H1 (cell line): ENCODE data around the gene EGFR. TPM values are rescaled to one million over a fixed set of nuclear protein-coding genes. Genes with fewer than 3 reads are reported as not detected.

Source experiments
- CTCF ChIA-PET: fragments of 300-600 bp; sonication (Branson Sonifier 250); formaldehyde crosslinking; loops from one replicate; lab custom pipeline; 2021; ENCODE audit not compliant: partially characterized antibody; lab: Charles Lee
- POLR2A ChIA-PET: fragments of 300-600 bp; sonication (Branson Sonifier 250); formaldehyde crosslinking; loops from one replicate; lab custom pipeline; 2021; ENCODE audit warnings: inconsistent platforms; ENCODE audit not compliant: partially characterized antibody; lab: Charles Lee
- DNase-seq, 2 experiments: peaks; one replicate each; pipeline versions ENCODE4 v3.0.0 to v3.0.0-alpha.2; 2010 to 2022; ENCODE audit warnings: low spot score in 2 of 2, low read depth in 1 of 2, mixed read lengths in 1 of 2
- FAIRE-seq: peaks from 2 replicates; lab custom pipeline; 2011; peaks lifted over from hg19 to GRCh38; lab: Jason Lieb, UNC
- H2AFZ ChIP-seq: 2 replicates; pipeline ENCODE4 v1.8.1; 2012; ENCODE audit warnings: low read length, inconsistent platforms
- H2AK5ac ChIP-seq: 2 replicates; pipeline ENCODE4 v1.6.1; 2013; ENCODE audit warnings: low read depth, low read length
- H2BK120ac ChIP-seq: replicated peaks from 2 replicates; pipeline ENCODE3; 2013; ENCODE audit warnings: low read depth, low read length, inconsistent platforms
- H2BK12ac ChIP-seq: 2 replicates; pipeline ENCODE4 v1.6.1; 2013; ENCODE audit warnings: low read depth, low read length
- H2BK15ac ChIP-seq: 2 replicates; pipeline ENCODE4 v1.6.1; 2013; ENCODE audit warnings: low read length
- H2BK20ac ChIP-seq: 2 replicates; pipeline ENCODE4 v1.6.1; 2013; ENCODE audit warnings: low read length
- H2BK5ac ChIP-seq: 2 replicates; pipeline ENCODE4 v1.6.1; 2013; ENCODE audit warnings: low read depth, low read length
- H3K14ac ChIP-seq: 2 replicates; pipeline ENCODE4 v1.6.1; 2013; ENCODE audit warnings: inconsistent platforms; ENCODE audit not compliant: insufficient read length
- H3K18ac ChIP-seq: 2 replicates; pipeline ENCODE4 v1.6.1; 2013; ENCODE audit warnings: low read length; ENCODE audit errors: extremely low read depth
- H3K23ac ChIP-seq: 2 replicates; pipeline ENCODE4 v1.6.1; 2013; ENCODE audit warnings: inconsistent platforms; ENCODE audit not compliant: insufficient read length
- H3K23me2 ChIP-seq: 2 replicates; pipeline ENCODE4 v1.6.1; 2013; ENCODE audit warnings: low read depth, low read length
- H3K27ac ChIP-seq: 2 replicates; pipeline ENCODE4 v1.6.1; 2011; ENCODE audit warnings: low read depth, low read length, inconsistent platforms
- H3K27me3 ChIP-seq, 4 experiments: replicated peaks in 1 of 4; 1 replicate in 1 of 4; 2 replicates in 3 of 4; pipeline versions ENCODE4 v1.6.1 to v1.8.1; 2011 to 2013; ENCODE audit warnings: low read length in 3 of 4, mild to moderate bottlenecking in 3 of 4, inconsistent platforms in 2 of 4, mixed read lengths in 2 of 4, moderate library complexity in 1 of 4; ENCODE audit not compliant: control insufficient read depth in 3 of 4, insufficient read depth in 3 of 4; ENCODE audit errors: extremely low read depth in 1 of 4
- H3K36me3 ChIP-seq, 4 experiments: 2 replicates each; pipeline versions ENCODE4 v1.6.1 to v1.8.1; 2011 to 2013; ENCODE audit warnings: mild to moderate bottlenecking in 4 of 4, low read length in 3 of 4, moderate library complexity in 2 of 4, control low read depth in 1 of 4, inconsistent platforms in 1 of 4; ENCODE audit not compliant: insufficient read depth in 4 of 4, control insufficient read depth in 2 of 4
- H3K4ac ChIP-seq: replicated peaks from 2 replicates; pipeline ENCODE3; 2013; ENCODE audit warnings: low read length, low read depth, mixed read lengths, inconsistent platforms; ENCODE audit not compliant: insufficient read length
- H3K4me1 ChIP-seq, 4 experiments: replicated peaks in 1 of 4; 1 replicate in 1 of 4; 2 replicates in 3 of 4; pipeline versions ENCODE4 v1.6.1 to v1.8.1; 2011 to 2013; ENCODE audit warnings: low read length in 3 of 4, inconsistent platforms in 2 of 4, mixed read lengths in 1 of 4; ENCODE audit not compliant: insufficient read depth in 4 of 4, control insufficient read depth in 3 of 4
- H3K4me2 ChIP-seq, 2 experiments: 2 replicates each; pipeline versions ENCODE4 v1.6.1 to v1.8.1; 2011 to 2013; ENCODE audit warnings: low read depth in 2 of 2, low read length in 2 of 2, control low read depth in 1 of 2, inconsistent platforms in 1 of 2, mild to moderate bottlenecking in 1 of 2; ENCODE audit not compliant: insufficient read depth in 1 of 2
- H3K4me3 ChIP-seq, 4 experiments: fragments of 200-600, 300-600 bp in 1 of 4; sonication (generic), shearing (Covaris generic), sonication (Bioruptor Twin) in 1 of 4; 2 replicates each; pipeline versions ENCODE4 v1.5.1 to v1.8.1; 2011 to 2016; ENCODE audit warnings: low read length in 4 of 4, low read depth in 3 of 4, control low read depth in 2 of 4, inconsistent platforms in 2 of 4, mild to moderate bottlenecking in 2 of 4, mixed read lengths in 1 of 4, moderate library complexity in 1 of 4; ENCODE audit not compliant: insufficient read depth in 2 of 4; ENCODE audit errors: extremely low read depth in 1 of 4
- H3K56ac ChIP-seq: replicated peaks from 2 replicates; pipeline ENCODE3; 2013; ENCODE audit warnings: low read depth, mild to moderate bottlenecking, mixed read lengths, low read length, inconsistent platforms; ENCODE audit not compliant: insufficient read length
- H3K79me1 ChIP-seq: 2 replicates; pipeline ENCODE4 v1.6.1; 2013; ENCODE audit warnings: low read depth, low read length, control low read depth
- H3K79me2 ChIP-seq, 2 experiments: 2 replicates each; pipeline versions ENCODE4 v1.6.1 to v1.8.1; 2012 to 2013; ENCODE audit warnings: low read length in 2 of 2, mild to moderate bottlenecking in 2 of 2, inconsistent platforms in 1 of 2; ENCODE audit not compliant: insufficient read depth in 2 of 2, control insufficient read depth in 1 of 2
- H3K9ac ChIP-seq, 4 experiments: replicated peaks in 1 of 4; 1 replicate in 1 of 4; 2 replicates in 3 of 4; pipeline versions ENCODE4 v1.6.1 to v1.8.1; 2011 to 2013; ENCODE audit warnings: low read depth in 3 of 4, low read length in 3 of 4, control low read depth in 2 of 4, mild to moderate bottlenecking in 2 of 4, moderate library complexity in 2 of 4, inconsistent platforms in 1 of 4; ENCODE audit errors: extremely low read depth in 1 of 4
- H3K9me3 ChIP-seq, 2 experiments: 2 replicates each; pipeline versions ENCODE4 v1.6.1 to v1.8.1; 2012 to 2013; ENCODE audit warnings: mild to moderate bottlenecking in 2 of 2, moderate library complexity in 2 of 2, control low read depth in 1 of 2, inconsistent platforms in 1 of 2, low read depth in 1 of 2, low read length in 1 of 2, mixed read lengths in 1 of 2; ENCODE audit not compliant: insufficient read depth in 2 of 2
- H4K20me1 ChIP-seq, 2 experiments: replicated peaks in 1 of 2; 2 replicates each; pipeline versions ENCODE3 to v1.8.1; 2011 to 2013; ENCODE audit warnings: inconsistent platforms in 2 of 2, low read length in 2 of 2, mild to moderate bottlenecking in 1 of 2; ENCODE audit not compliant: insufficient read depth in 2 of 2, control insufficient read depth in 1 of 2
- H4K5ac ChIP-seq: 2 replicates; pipeline ENCODE4 v1.6.1; 2013; ENCODE audit warnings: low read length, low read depth, mixed read lengths, inconsistent platforms; ENCODE audit not compliant: insufficient read length
- H4K8ac ChIP-seq: 2 replicates; pipeline ENCODE4 v1.8.0; 2013; ENCODE audit warnings: mild to moderate bottlenecking, moderate library complexity, low read length, inconsistent platforms; ENCODE audit not compliant: insufficient read depth; ENCODE audit errors: extremely low read depth
- H4K91ac ChIP-seq: replicated peaks from 2 replicates; pipeline ENCODE3; 2013; ENCODE audit warnings: low read length, mixed read lengths, inconsistent platforms; ENCODE audit not compliant: insufficient read length
- CHD2 ChIP-seq: IDR thresholded peaks from 2 replicates; pipeline ENCODE4 v1.6.1; 2012; ENCODE audit warnings: low read length, improper control_type of control experiment
- CTCF ChIP-seq, 3 experiments: IDR thresholded peaks; 1 replicate in 2 of 3; 2 replicates in 1 of 3; pipeline versions ENCODE4 v1.5.1 to v1.6.1; 2011; ENCODE audit warnings: low read length in 3 of 3, mild to moderate bottlenecking in 3 of 3, inconsistent platforms in 2 of 3, low read depth in 1 of 3, moderate library complexity in 1 of 3; ENCODE audit not compliant: insufficient read depth in 1 of 3; ENCODE audit errors: control extremely low read depth in 1 of 3
- EP300 ChIP-seq, 2 experiments: IDR thresholded peaks; 1 replicate in 1 of 2; 2 replicates in 1 of 2; pipeline ENCODE4 v1.6.1; 2011 to 2012; ENCODE audit warnings: low read depth in 2 of 2, low read length in 2 of 2, mild to moderate bottlenecking in 2 of 2, borderline replicate concordance in 1 of 2, inconsistent platforms in 1 of 2, moderate library complexity in 1 of 2
- JUND ChIP-seq: IDR thresholded peaks from 2 replicates; pipeline ENCODE4 v1.6.1; 2011; ENCODE audit warnings: mild to moderate bottlenecking, improper control_type of control experiment, low read length
- RAD21 ChIP-seq, 2 experiments: IDR thresholded peaks in 1 of 2; conservative IDR thresholded peaks in 1 of 2; 2 replicates each; pipeline ENCODE4 v1.6.1; 2011; ENCODE audit warnings: low read depth in 2 of 2, low read length in 2 of 2, improper control_type of control experiment in 1 of 2, inconsistent platforms in 1 of 2, mild to moderate bottlenecking in 1 of 2, moderate library complexity in 1 of 2
- SAP30 ChIP-seq: fragments of 300-600 bp; sonication (generic); IDR thresholded peaks from 2 replicates; pipeline ENCODE4 v1.7.1; 2012; ENCODE audit warnings: low read length, moderate library complexity, mild to moderate bottlenecking, inconsistent platforms; ENCODE audit not compliant: insufficient read depth, insufficient replicate concordance
- SP1 ChIP-seq: IDR thresholded peaks from 2 replicates; pipeline ENCODE4 v1.6.1; 2011; ENCODE audit warnings: low read depth, low read length
- SP4 ChIP-seq: IDR thresholded peaks from 2 replicates; pipeline ENCODE4 v1.6.1; 2012; ENCODE audit warnings: low read length, inconsistent platforms
- WGBS, 2 experiments: shearing (Covaris generic) in 1 of 2; methylation state at CpG; one replicate each; pipeline versions ENCODE4 v1.1.6 to v1.1.7; 2013 to 2015; ENCODE audit warnings: low lambda C conversion rate in 2 of 2, mixed read lengths in 2 of 2, inconsistent platforms in 1 of 2, low coverage in 1 of 2, missing lambda C conversion rate in 1 of 2; ENCODE audit not compliant: insufficient replicate concordance in 2 of 2, insufficient coverage in 1 of 2, insufficient read length in 1 of 2; ENCODE audit errors: extremely low coverage in 1 of 2, missing lambda C conversion rate in 1 of 2; 5-methylcytosine and 5-hydroxymethylcytosine counted together
- polyA plus RNA-seq, 7 experiments: library from polyadenylated mRNA; depleted of rRNA in 3 of 7; stranded (reverse) in 5 of 7; unstranded in 2 of 7; fragments of >200 nt in 5 of 7; fragments of 200-250 nt in 2 of 7; gene quantifications; 1 replicate in 5 of 7; 2 replicates in 1 of 7; 4 replicates in 1 of 7; pipeline versions ENCODE4 v1.2.1 to v1.2.3, GENCODE V29; 2011 to 2013; ENCODE audit warnings: missing spikeins in 2 of 7, mixed read lengths in 2 of 7
- total RNA-seq: library from RNA; stranded (reverse); fragmentation: NEBNext Ultra II Directional; extraction: Animal tissue kit (Norgen Biotek cat#: 25700); gene quantifications from 2 replicates; pipeline ENCODE4 v1.2.1, GENCODE V29; 2021
- TF ChIP-seq, protein P1 (sequence below): IDR thresholded peaks from 2 replicates; pipeline ENCODE4 v1.6.1; 2011; ENCODE audit warnings: low read depth, mild to moderate bottlenecking, low read length; ENCODE audit not compliant: insufficient read depth
- TF ChIP-seq, protein P2 (sequence below): IDR thresholded peaks from 2 replicates; pipeline ENCODE4 v1.6.1; 2012; ENCODE audit warnings: inconsistent platforms

Gene EGFR
- total and polyA plus RNA-seq, 2 of the 8 experiments (the other 6 are each of a cell fraction or from before 2014, with no cell fraction given) = 1.9 to 5.8 TPM

DNA sequence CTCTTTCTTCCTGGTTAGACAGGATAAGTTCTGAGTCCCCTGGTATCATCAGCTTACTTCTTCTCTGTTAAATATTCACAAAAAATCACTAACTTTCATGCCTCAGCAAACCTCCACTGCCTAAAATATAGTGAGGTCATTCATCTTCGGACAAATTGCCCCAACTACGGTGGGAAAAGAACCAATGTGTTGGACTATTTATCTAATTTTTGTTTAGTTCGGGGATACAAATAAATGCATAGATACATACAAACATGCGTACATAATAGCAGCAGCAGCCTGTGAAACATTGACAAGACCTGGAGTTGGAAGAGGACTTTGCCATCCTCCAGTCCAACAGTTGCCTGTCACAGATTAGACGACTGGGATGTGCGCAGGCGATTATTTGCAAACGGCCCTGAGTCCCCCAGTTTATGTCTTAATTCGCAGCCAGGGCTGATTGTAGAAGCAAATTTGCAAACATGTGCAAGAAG, 51.5 kb downstream of the EGFR start:
- Histone ChIP-seq H3K79me2 (no peaks in the 10 kb centered on the region), H4K91ac (no peak overlapping the region)
- 91% methylated on average over 9 of the region's 9 CpGs; no CpG with 5 or more reads in 1 of the 2 experiments for WGBS, 2 experiments
- TF ChIP-seq RAD21 (IDR thresholded peaks at IDR 0.05 in 1 of 2, conservative IDR thresholded peaks at IDR 0.05 in 1 of 2; ENCODE audit: low read depth in 2 of 2, low read length in 2 of 2) (no peak), SP4 (no peak), SAP30 (no peak), SP1 (no peak), EP300 (IDR thresholded peaks at IDR 0.05; ENCODE audit: borderline replicate concordance in 1 of 2, low read depth in 2 of 2, low read length in 2 of 2) (no peak), JUND (no peak), CHD2 (no peak), CTCF (IDR thresholded peaks at IDR 0.05; ENCODE audit: control extremely low read depth in 1 of 3, insufficient read depth in 1 of 3, low read depth in 1 of 3, low read length in 3 of 3) (no peak)
- TF ChIP-seq, protein P1, sequence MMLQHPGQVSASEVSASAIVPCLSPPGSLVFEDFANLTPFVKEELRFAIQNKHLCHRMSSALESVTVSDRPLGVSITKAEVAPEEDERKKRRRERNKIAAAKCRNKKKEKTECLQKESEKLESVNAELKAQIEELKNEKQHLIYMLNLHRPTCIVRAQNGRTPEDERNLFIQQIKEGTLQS = no peak
- TF ChIP-seq, protein P2, sequence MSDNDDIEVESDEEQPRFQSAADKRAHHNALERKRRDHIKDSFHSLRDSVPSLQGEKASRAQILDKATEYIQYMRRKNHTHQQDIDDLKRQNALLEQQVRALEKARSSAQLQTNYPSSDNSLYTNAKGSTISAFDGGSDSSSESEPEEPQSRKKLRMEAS = no peak

More for the DNA sequence above, 51.5 kb downstream of the EGFR start:
- no peak overlapping the region for H3K9ac ChIP-seq
- H2BK5ac ChIP-seq = no peak overlapping the region
- H4K8ac ChIP-seq = no peak overlapping the region
- ChIA-PET POLR2A (no interaction called here), CTCF (no interaction called here)
- H2AK5ac ChIP-seq = no peak overlapping the region
- H3K36me3 ChIP-seq = no peaks in the 10 kb centered on the region
- no peak overlapping the region for H3K4me3 ChIP-seq
- H2BK15ac ChIP-seq = no peak overlapping the region
- no peak overlapping the region for H4K5ac ChIP-seq
- no peak overlapping the region for H3K4me2 ChIP-seq
- no peak overlapping the region for H3K14ac ChIP-seq
- H3K18ac ChIP-seq = no peak overlapping the region
- no peak overlapping the region for H3K27ac ChIP-seq
- no peaks in the 10 kb centered on the region for H3K27me3 ChIP-seq
- no peaks in the 10 kb centered on the region for H3K9me3 ChIP-seq
- no peak overlapping the region for H2AFZ ChIP-seq
- no peak overlapping the region for H3K4ac ChIP-seq
- peaks cover 0 to 9% (median 3%) of the 10 kb centered on the region in 4 experiments; a peak in 5 of 7 replicates for H3K4me1 ChIP-seq
- H3K79me1 ChIP-seq = 0 out of 2 replicates have a peak, but pooled peaks cover 2% of the 10 kb centered on the region
- no peak overlapping the region for H2BK120ac ChIP-seq
- H2BK20ac ChIP-seq = no peak overlapping the region
- no peak overlapping the region for H2BK12ac ChIP-seq
- H3K23me2 ChIP-seq = no peaks in the 10 kb centered on the region
- no peak overlapping the region for H3K23ac ChIP-seq
- FAIRE-seq (no peak), DNase-seq (no peak)
- H3K56ac ChIP-seq = no peak overlapping the region
- H4K20me1 ChIP-seq = peaks cover 0 to 3% of the 10 kb centered on the region in 2 experiments
